NCI-H128 (cell line): Measurements from ENCODE around the gene PUSL1.

Source experiments
- DNase-seq: peaks from one replicate; lab custom pipeline; 2025; ENCODE audit not compliant: unreplicated experiment; lab: John Stamatoyannopoulos, UW

PUSL1 gene

DNA sequence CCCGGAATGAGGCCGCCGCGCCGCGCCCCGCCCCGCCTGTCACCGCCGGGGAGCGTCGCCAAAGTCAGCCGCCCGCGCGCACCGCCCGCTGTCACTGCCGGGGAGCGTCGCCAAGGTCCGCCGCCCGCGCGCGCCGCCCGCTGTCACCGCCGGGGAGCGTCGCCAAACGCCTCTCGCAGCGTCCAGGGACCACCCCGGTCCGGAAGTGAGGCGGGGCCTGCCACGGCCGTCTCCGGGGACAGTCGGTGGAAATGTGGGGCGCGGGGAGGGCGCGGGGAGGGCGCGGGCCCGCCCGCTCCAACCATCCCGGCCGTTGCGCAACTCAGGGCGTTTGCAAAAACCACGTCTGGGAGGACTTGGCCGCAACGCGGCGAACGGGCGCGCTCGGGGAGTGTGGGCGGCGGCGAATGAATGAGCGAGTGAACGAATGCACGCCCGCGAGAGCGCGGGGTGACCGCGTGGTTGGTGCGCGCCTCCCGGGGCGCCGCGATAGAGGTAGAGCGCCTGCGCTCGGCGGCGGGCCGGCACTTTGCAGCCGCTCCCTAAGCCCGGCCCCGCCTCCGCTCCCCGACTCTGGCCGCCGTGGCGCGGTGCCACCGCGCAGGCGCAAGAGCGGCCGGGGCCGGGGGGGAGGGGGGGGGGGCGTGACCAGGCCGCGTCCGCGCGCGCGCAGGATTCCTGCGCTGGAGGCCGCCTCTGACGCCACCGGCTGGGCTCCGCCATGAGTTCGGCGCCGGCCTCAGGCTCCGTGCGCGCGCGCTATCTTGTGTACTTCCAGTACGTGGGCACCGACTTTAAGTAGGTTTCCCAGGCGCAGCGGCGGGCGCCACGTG lies at the start of gene PUSL1, which contains the start of gene ACAP3:
Gene PUSL1, plus strand, starts transcription at position 675 of the 833 bp plus-strand sequence. Its CDS starts 47 bp downstream, at position 722.
Gene ACAP3, minus strand, starts transcription at position 8 of the 833 bp plus-strand sequence. CDS start 115 bp downstream, outside the sequence.
- DNase-seq = peak; percentile 77

DNA sequence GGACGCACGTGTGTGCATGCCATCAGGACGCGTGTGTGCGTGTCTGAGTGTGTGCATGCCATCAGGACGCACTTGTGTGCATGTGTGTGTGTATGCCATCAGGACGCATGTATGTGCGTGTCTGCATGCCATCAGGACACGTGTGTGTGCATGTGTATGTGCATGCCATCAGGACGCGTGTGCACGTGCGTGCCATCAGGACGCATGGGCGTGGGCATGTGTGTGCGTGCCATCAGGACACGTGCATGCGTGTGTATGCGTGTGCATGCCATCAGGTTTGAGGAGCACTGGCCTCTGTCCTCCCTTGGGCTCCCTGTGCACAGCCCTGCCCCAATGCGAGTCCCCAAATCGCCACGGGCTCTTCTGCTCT lies 49.3 kb upstream of the PUSL1 start:
- no peak for DNase-seq

DNA sequence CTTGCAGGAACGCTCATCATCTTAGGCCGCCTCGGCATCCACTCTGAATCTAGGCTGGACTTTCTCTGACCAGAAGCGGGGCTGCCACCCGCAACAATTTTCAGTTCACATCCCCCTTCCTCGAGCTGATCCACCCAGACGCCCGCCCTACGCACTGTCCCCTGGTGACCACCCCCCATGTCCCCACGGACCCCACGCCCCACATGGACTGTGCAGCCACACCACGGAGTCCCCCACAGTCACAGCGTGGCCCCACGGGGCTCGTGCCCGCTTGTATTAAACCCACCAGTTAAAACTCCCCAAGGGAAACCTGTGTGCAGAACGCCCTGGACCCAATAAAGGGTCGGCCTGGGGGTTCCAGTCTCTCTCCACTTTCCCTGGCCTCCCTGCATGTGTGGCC lies 48.9 kb upstream of the PUSL1 start:
- DNase-seq = no peak

- no peak for DNase-seq
Measured at GRCh38 chr1:1259951-1260600, 48.3 kb upstream of the PUSL1 start.

GRCh38 chr1:1260843-1261560 lies 47.4 kb upstream of the PUSL1 start:
- DNase-seq = no peak

DNA sequence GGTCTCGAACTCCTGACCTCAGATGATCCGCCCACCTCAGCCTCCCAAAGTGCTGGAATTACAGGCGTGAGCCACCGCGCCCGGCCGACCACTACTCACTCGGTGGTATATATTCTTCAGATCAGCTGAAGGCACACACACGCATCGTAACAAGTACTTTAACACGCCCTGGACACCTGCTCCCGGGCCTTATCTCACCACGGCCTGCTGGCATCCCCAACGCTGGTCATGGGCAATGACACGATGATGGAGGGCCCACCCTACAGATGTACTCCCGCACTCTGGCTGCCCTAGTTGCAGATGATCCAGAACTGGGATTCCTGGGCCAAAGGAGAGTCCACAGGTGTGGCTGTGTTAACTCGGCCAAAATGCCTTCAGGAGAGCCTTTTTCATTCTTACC lies 46.3 kb upstream of the PUSL1 start:
- DNase-seq = no peak

GRCh38 chr1:1262758-1263157 lies 45.6 kb upstream of the PUSL1 start:
- no peak for DNase-seq

- no peak for DNase-seq
Measured at GRCh38 chr1:1264026-1264425, 44.4 kb upstream of the PUSL1 start.

- DNase-seq = no peak
Measured at GRCh38 chr1:1264868-1265272, 43.5 kb upstream of the PUSL1 start.

GRCh38 chr1:1267488-1268283 lies 40.7 kb upstream of the PUSL1 start:
- DNase-seq = no peak

DNA sequence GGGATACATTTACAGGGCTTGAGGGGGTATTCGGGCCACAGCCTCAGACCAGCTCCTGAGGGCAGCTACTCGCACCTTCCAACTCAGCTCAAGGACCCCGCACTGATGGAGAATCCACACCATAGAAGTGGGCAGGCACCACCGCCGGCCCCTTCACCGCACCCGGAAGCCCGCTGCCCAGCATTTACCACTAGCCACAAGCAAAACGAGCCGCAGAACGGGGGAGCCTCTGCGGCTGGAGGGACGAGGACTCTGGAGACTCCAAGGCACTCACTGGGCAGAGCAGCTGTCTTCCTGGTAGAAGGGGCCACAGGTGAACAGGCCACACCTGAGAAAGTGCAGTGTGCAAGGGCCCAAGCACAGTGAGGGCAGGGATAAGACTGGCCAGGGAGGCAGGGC lies 40.1 kb upstream of the PUSL1 start:
- no peak for DNase-seq

- no peak for DNase-seq
Measured at GRCh38 chr1:1270813-1271212, 37.6 kb upstream of the PUSL1 start.

GRCh38 chr1:1272341-1273208 lies 35.8 kb upstream of the PUSL1 start:
- DNase-seq = no peak

DNA sequence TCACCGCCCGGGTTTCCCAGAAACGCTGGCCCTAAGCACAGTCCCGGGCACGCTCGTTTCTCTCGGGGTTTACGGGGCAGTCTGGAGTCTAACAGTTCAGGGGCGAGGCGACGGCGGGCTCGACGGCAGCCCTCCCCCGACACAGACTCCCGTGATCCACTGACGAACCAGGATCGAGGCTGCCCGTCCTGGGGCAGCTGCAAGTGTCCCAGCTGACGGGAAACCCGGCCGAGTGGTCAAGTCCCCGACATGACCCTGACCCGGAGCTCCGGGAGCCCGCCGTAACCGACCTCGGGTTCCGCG lies 35.2 kb upstream of the PUSL1 start:
- DNase-seq = no peak

DNA sequence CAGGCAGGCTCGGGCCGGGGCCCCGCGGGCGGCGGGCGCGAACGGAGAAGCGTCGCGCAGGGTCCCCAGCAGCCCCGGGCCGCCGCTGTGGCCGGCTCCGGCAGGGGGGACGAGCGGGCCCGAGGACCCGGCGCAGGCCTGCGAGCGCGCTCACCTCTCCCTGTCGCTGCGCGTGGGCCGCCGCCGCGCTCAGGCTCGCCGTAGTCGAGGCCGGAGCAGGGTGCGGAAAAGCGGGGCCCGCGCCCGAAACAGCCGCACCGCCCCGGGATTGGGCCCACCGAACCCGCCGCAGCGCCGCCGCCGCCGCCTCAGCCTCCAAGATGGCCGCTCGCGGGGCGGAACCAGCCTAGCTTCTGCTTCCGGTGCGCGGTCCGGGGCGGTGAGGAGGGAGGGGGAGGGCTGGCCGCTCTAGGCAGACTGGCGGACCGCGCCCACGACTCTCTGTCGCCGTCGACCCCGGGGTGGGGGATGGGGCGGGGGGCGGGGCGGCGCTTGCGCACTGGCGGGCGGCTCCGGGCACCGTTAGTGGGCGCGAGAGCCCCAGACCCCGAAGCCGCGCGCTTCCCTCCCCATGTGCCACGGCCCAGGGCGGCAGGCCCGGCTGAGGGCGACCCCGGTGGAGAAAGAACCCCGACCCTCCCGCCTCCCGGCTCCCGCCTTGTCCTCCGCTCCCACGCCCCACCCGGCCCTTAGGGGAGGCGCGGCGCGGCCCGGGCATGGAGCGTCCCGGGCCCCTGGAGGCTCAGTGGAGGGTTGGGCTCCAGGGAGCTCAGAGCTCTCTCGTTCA lies 34.7 kb upstream of the PUSL1 start, which contains the start of gene UBE2J2:
Gene UBE2J2, minus strand, starts transcription at position 343 of the 787 bp plus-strand sequence. CDS start 5,862 bp downstream, outside the sequence.
- DNase-seq = peak; percentile 49

DNA sequence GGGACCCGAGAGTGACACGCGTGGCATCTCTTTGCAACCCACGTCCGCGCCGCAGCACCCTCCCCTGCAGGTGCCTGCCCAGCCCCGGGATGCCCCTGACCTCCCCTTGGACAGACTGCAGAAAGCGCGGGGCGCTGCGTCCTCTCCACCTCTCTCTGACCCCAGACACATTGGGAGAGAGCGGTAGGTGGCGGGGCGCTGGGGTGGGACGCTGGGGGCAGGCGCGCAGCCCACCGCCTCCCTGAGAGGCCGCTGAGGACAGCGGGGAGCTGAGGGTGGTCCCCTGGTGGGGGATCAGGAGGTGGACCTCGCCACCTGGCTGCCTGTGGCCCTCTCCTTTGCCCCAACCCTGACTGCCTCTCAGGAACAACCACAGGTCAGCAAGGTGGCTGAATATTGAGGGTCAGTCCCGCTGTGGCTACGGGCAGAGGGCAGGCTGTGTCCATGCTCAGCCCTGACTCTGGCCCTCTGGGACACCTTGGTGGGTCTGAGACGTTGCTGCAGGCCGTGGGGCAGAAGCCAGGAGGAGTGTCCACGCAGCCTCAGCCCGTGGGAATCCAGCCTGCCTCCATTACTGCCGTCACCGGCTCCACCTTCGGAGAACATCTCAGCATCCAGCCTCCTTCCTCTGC lies 34.0 kb upstream of the PUSL1 start:
- no peak for DNase-seq

DNA sequence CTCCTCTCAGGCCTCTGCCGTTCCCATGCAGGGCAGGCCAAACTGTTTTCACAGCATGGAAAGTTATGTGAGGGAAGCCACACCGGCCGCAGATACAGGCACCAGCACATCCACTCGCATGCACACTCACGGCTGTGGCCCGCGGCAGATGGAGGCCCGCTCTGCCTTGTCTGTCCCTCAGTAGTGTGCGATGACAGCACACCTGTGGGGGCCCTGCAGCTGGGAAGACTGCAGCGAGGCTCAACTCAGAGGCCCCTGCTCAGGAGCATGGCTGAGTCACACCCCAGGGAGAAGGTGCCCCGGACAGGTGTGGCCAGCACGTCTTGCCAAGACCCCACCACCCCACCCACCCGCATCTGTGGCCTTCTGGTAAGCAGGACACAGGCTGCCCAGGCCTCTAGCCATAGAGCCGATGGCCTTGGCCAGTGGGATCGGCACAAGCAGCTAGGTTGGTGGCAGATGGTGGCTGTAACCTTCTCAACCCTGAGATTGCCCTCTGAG lies 33.4 kb upstream of the PUSL1 start:
- DNase-seq = no peak

- no peak for DNase-seq
Measured at GRCh38 chr1:1275836-1276235, 32.6 kb upstream of the PUSL1 start.

- no peak for DNase-seq
Measured at GRCh38 chr1:1278620-1279019, 29.8 kb upstream of the PUSL1 start.
